ENCODE results near the gene EIF4G3. TPM values are rescaled to one million over a fixed set of nuclear protein-coding genes. Genes with fewer than 3 reads are reported as not detected.

EIF4G3 gene
- total RNA-seq, 4 donors from 2014 or later: 24.4 to 57.0 (median 27.9) TPM

DNA sequence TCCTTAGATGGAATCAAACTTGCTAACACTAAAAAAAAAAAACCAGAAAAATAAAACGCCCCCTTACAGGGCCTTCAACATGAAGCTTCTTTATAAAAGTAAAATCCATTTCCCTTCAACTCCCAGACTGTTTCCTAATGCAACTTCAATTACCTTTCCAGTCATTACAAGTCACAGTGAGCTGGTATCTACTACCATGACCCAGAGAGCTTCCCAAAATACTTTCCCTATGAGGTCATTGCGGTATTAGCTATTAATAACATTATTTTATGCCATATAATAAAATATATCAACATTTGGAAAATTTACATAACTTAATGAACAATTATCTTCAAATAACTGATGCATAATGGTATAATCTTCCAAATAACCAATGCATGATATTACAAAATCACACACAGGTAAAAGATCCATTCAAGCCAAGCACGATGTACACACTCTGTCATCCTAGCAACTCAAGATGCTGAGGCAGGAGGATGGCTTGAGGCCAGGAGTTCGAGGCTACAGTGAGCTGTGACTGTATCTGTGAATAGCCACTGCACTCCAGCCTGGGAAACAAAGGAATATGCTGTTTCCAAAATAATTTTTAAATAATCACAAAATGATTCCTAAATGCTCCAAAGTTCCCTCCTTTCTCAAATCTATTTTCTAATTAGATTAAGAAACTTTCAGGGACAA, 24.1 kb downstream of the EIF4G3 start:
- H3K4me3 ChIP-seq (ENCODE audit: low read depth, poor library complexity, severe bottlenecking): no peak overlapping the region
- intact Hi-C loops (cut with DNase I; ENCODE audit: low total_unique reads): no loop called here
- WGBS, 2 donors: 60 to 61% methylated on average over 4 of the region's 4 CpGs
- no peak for DNase-seq (ENCODE audit: low spot score in 2 of 2)
- TF ChIP-seq POLR2A (IDR thresholded peaks at IDR 0.05): no peak
- TF ChIP-seq, protein P1, sequence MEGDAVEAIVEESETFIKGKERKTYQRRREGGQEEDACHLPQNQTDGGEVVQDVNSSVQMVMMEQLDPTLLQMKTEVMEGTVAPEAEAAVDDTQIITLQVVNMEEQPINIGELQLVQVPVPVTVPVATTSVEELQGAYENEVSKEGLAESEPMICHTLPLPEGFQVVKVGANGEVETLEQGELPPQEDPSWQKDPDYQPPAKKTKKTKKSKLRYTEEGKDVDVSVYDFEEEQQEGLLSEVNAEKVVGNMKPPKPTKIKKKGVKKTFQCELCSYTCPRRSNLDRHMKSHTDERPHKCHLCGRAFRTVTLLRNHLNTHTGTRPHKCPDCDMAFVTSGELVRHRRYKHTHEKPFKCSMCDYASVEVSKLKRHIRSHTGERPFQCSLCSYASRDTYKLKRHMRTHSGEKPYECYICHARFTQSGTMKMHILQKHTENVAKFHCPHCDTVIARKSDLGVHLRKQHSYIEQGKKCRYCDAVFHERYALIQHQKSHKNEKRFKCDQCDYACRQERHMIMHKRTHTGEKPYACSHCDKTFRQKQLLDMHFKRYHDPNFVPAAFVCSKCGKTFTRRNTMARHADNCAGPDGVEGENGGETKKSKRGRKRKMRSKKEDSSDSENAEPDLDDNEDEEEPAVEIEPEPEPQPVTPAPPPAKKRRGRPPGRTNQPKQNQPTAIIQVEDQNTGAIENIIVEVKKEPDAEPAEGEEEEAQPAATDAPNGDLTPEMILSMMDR (IDR thresholded peaks at IDR 0.05): no peak

DNA sequence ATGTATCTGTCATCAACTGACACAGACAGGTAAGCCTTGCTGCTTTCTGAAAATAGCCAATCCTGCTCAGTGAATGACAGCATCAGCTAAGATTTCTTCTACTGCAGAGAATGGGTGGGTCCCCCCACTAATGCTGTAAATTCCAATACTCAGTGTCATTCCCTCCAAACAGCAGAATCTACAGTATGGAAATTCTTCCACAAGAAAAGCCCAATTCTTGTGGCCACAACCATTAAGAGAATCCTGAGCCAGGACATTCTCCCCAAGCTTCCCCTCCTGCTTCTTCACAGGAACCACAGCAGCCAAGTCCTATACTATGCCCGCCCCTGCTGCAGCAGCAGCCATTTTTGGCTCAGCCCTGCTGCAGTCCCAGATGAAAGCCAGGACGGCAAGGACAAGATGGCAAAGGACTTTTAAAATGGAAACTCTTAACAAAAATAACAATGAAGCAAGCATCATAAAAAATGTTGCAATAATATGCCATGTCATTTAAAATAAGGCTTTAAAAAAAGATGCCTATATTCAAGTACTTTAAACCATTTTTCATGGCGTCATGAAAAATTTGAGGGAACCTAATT, 26.8 kb downstream of the EIF4G3 start:
- TF ChIP-seq, protein P1 (IDR thresholded peaks at IDR 0.05): no peak
- TF ChIP-seq POLR2A (IDR thresholded peaks at IDR 0.05): no peak
- H3K4me3 ChIP-seq (ENCODE audit: low read depth, poor library complexity, severe bottlenecking): no peak overlapping the region
- intact Hi-C loops (cut with DNase I; ENCODE audit: low total_unique reads): no loop called here
- WGBS, 2 donors: 44 to 59% methylated on average over 3 of the region's 3 CpGs
- no peak for DNase-seq (ENCODE audit: low spot score in 2 of 2)

DNA sequence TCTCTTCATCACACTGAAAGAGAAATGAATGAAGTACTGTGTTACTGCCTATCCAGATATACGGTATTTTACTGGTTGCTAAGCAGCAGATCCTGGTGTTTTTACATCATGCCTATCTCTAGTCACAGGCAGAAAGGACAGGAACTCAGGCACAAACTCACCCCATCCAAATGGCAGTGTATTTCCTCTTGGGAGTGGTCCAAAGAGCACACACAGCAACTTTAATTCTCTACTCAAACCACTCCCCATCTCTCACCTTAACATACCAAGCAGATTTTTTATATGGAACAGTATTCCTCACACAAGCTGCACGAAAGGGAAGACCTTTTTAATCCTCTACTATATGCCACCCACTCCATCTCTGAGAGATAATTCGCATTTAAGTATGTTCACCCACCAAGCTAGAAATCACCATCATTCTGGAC, 27.3 kb downstream of the EIF4G3 start:
- intact Hi-C loops (cut with DNase I; ENCODE audit: low total_unique reads): no loop called here
- TF ChIP-seq, protein P1 (IDR thresholded peaks at IDR 0.05): no peak
- TF ChIP-seq POLR2A (IDR thresholded peaks at IDR 0.05): no peak
- DNase-seq (ENCODE audit: low spot score in 2 of 2): no peak
- no peak overlapping the region for H3K4me3 ChIP-seq (ENCODE audit: low read depth, poor library complexity, severe bottlenecking)
- WGBS, 2 donors: 20% methylated on average over 3 of the region's 3 CpGs

DNA sequence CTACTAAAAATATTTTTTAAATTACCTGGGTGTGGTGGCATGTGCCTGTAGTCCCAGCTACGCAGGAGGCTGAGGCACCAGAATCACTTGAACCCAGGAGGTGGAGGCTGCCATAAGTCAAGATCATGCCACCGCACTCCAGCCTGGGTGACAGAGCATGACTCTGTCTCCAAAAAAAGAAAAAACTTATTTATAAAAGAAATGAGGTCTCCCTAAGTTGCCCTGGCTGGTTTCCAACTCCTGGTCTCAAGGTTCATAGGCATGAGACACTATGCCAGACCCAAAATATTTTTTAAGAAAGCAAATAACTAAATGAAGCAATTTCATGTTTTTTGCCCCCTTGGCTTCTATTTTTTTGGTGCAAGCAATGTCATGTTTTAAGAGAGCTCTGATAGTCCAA, 32.9 kb downstream of the EIF4G3 start:
- TF ChIP-seq, protein P1 (IDR thresholded peaks at IDR 0.05): no peak
- no peak for TF ChIP-seq POLR2A (IDR thresholded peaks at IDR 0.05)
- intact Hi-C loops (cut with DNase I; ENCODE audit: low total_unique reads): no loop called here
- 93 to 96% methylated on average over 2 of the region's 2 CpGs for WGBS, 2 donors
- no peak for DNase-seq (ENCODE audit: low spot score in 2 of 2)
- no peak overlapping the region for H3K4me3 ChIP-seq (ENCODE audit: low read depth, poor library complexity, severe bottlenecking)

DNA sequence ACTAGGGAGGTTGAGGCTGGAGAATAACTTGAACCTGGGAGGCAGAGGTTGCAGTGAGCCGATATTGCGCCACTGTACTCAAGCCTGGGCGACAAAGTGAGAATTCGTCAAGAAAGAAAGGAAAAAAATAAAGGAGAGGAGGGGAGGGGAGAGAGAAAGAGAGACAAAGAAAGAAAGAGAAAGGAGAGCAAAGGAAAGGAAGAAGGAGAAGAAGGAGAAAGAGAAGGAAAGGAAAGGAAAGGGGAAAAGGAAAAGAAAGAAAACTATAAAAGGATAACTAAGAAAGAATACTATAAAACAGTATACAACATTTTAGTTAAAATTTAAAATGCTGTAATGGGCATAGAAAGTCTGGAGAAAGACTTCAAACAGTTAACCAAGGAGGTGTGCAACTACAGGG, 33.6 kb downstream of the EIF4G3 start:
- TF ChIP-seq, protein P1 (IDR thresholded peaks at IDR 0.05): no peak
- TF ChIP-seq POLR2A (IDR thresholded peaks at IDR 0.05): no peak
- 96 to 98% methylated on average over 4 of the region's 4 CpGs for WGBS, 2 donors
- no peak for DNase-seq (ENCODE audit: low spot score in 2 of 2)
- intact Hi-C loops (cut with DNase I; ENCODE audit: low total_unique reads): no loop called here
- H3K4me3 ChIP-seq (ENCODE audit: low read depth, poor library complexity, severe bottlenecking): no peak overlapping the region

Data from lower leg skin (tissue), 4 donors.